ENCODE data around the gene SMARCC2. TPM values are rescaled to one million over a fixed set of nuclear protein-coding genes. Genes with fewer than 3 reads are reported as not detected.

Gene SMARCC2
- total RNA-seq, 4 donors from 2014 or later, result 34.1 to 56.9 (median 49.4) TPM

DNA sequence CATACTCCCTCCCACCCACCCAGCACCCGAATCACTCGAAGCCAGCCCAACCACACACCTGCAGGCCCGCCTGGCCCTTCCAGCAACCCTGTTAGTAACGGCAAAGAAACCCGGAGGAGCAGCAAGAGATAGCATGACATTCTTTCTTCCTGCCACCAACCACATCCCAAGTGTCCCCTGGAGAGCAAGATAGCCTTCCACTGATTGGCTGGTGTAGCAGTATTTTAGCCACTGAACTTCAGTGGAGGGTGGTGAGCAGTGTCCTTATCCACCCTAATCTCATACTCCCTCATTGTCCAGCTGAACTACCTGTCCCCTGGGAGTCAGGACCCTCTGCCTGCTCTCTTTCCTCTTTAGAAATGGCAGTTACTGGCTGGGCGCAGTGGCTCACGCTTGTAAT lies 39.8 kb upstream of the SMARCC2 start:
- intact Hi-C loops (cut with DNase I; ENCODE audit: low total_unique reads) (loop anchor here (10.0 kb wide), 1 partner anchor 236 kb away; the partner anchor contains the start of gene SPRYD4), in situ Hi-C loops (cut with MboI; ENCODE audit: low sequenced_read_pairs in 4 of 4) (loop anchor here in 2 of 4 donors (5.0 to 10.0 kb wide), 2 partner anchors 37 to 114 kb away; partner anchors contain the start of genes RPL41 (in 1 of the 2) and ZC3H10 (in 1 of the 2))
- no peak for TF ChIP-seq POLR2A (IDR thresholded peaks at IDR 0.05)
- TF ChIP-seq, protein P1, sequence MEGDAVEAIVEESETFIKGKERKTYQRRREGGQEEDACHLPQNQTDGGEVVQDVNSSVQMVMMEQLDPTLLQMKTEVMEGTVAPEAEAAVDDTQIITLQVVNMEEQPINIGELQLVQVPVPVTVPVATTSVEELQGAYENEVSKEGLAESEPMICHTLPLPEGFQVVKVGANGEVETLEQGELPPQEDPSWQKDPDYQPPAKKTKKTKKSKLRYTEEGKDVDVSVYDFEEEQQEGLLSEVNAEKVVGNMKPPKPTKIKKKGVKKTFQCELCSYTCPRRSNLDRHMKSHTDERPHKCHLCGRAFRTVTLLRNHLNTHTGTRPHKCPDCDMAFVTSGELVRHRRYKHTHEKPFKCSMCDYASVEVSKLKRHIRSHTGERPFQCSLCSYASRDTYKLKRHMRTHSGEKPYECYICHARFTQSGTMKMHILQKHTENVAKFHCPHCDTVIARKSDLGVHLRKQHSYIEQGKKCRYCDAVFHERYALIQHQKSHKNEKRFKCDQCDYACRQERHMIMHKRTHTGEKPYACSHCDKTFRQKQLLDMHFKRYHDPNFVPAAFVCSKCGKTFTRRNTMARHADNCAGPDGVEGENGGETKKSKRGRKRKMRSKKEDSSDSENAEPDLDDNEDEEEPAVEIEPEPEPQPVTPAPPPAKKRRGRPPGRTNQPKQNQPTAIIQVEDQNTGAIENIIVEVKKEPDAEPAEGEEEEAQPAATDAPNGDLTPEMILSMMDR (IDR thresholded peaks at IDR 0.05 in 4 of 5, conservative IDR thresholded peaks at IDR 0.05 in 1 of 5), result no peak

DNA sequence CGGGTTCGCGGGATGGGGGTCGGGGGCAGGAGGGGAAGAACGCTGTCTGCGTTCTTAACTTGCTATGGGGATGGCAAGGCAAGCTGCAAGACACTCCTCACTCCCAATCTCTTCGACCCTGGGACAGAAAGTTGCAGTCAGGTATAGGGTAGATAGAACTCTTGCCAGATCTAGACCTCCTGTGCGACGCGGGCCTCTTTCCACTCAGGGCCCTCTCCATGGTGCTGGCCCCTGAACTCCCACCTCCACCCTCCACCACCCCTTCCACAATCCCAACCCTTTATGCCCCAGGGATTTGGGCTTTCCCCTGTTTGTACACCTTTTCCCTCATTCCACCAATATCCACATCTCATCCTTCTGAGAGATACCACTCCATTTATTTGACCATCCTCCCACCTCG lies 35.7 kb upstream of the SMARCC2 start:
- Histone ChIP-seq H3K27me3 (no peaks in the 10 kb centered on the region), H3K9me3 (no peaks in the 10 kb centered on the region), H3K4me3 (peak overlapping the region; percentile 63 to 85 (median 79)), H3K4me1 (peaks cover 34 to 40% of the 10 kb centered on the region in 2 donors), H3K36me3 (peaks cover 0 to 13% of the 10 kb centered on the region in 2 donors), H3K27ac (peak overlapping the region; percentile 96 to 100 (median 98))
- no peak for DNase-seq
- intact Hi-C loops (cut with DNase I; ENCODE audit: low total_unique reads), result loop anchor here (1.0 to 10.0 kb wide), 6 partner anchors 32 to 508 kb away; partner anchors contain the start of genes BLOC1S1, SPRYD4 and ZC3H10
- in situ Hi-C loops (cut with MboI; ENCODE audit: low sequenced_read_pairs in 4 of 4), result loop anchor here in 2 of 4 donors (5.0 to 10.0 kb wide), 2 partner anchors 33 to 110 kb away; partner anchors contain the start of genes RPL41 (in 1 of the 2) and ZC3H10 (in 1 of the 2)
- ATAC-seq, result no peak
- TF ChIP-seq, protein P1 (IDR thresholded peaks at IDR 0.05 in 4 of 5, conservative IDR thresholded peaks at IDR 0.05 in 1 of 5), result no peak
- no peak for TF ChIP-seq POLR2A (IDR thresholded peaks at IDR 0.05)

More for the DNA sequence above, 39.8 kb upstream of the SMARCC2 start:
- no peaks in the 10 kb centered on the region for H3K27me3 ChIP-seq
- H3K4me1 ChIP-seq, result peaks cover 10 to 11% of the 10 kb centered on the region in 2 donors
- no peak overlapping the region for H3K27ac ChIP-seq
- DNase-seq (no peak), ATAC-seq (no peak)
- H3K9me3 ChIP-seq, result no peaks in the 10 kb centered on the region
- peaks cover 0 to 13% of the 10 kb centered on the region in 2 donors for H3K36me3 ChIP-seq
- no peak overlapping the region for H3K4me3 ChIP-seq

GRCh38 chr12:56224102-56224701 lies 34.9 kb upstream of the SMARCC2 start, which contains the start of gene NABP2:
NABP2 (plus strand) TSS chr12:56224342; CDS start chr12:56224857, 515 bp downstream.
- Histone ChIP-seq H3K4me1 (peaks cover 34 to 45% of the 10 kb centered on the region in 2 donors), H3K27me3 (no peaks in the 10 kb centered on the region), H3K27ac (peak within 1 kb of the TSS; percentile 96 to 100 (median 98)), H3K36me3 (peaks cover 0 to 11% of the 10 kb centered on the region in 2 donors), H3K9me3 (no peaks in the 10 kb centered on the region), H3K4me3 (peak within 1 kb of the TSS; percentile 63 to 85 (median 79))
- intact Hi-C loops (cut with DNase I; ENCODE audit: low total_unique reads), result loop anchor here (1.0 to 10.0 kb wide), 6 partner anchors 31 to 507 kb away; partner anchors contain the start of genes BLOC1S1, SPRYD4 and ZC3H10
- TF ChIP-seq, protein P1 (IDR thresholded peaks at IDR 0.05 in 4 of 5, conservative IDR thresholded peaks at IDR 0.05 in 1 of 5), result peak; percentile 94 to 96 (median 95)
- TF ChIP-seq POLR2A (IDR thresholded peaks at IDR 0.05), result peak in 1 of 2 donors; percentile 25
- in situ Hi-C loops (cut with MboI; ENCODE audit: low sequenced_read_pairs in 4 of 4), result loop anchor here in 1 of 4 donors (10.0 kb wide), 1 partner anchor 109 kb away; the partner anchor contains the start of genes RPL41 and ZC3H10
- peak; percentile 79 to 84 for ATAC-seq
- peak; percentile 97 to 99 for DNase-seq

DNA sequence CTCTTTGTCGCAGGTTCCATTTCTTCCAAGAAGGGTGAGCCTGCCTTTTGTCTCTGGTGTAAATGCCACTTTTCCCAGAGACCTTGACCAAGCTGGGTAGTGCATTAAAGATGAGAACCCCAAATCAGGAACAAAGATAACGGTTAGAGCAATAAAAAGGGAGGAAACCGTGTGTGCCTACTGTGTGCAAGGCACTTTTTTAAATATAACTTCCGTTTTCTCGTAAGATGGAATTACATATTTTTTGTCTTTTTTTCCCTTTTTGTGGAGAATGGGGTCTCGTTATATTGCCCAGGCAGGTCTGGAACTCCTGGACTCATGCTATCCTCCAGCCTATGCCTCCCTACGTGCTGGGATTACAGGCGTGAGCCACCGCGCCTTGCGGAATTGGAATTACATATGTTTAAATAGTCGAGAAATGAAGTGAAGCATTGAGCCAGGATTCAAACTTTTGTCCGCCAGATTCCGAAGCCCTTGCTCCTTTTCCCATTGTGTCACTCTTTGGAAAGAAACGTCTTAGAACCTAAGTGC lies 34.4 kb upstream of the SMARCC2 start:
- no peak for TF ChIP-seq POLR2A (IDR thresholded peaks at IDR 0.05)
- TF ChIP-seq, protein P1 (IDR thresholded peaks at IDR 0.05 in 4 of 5, conservative IDR thresholded peaks at IDR 0.05 in 1 of 5), result no peak
- in situ Hi-C loops (cut with MboI; ENCODE audit: low sequenced_read_pairs in 4 of 4) (loop anchor here in 1 of 4 donors (10.0 kb wide), 1 partner anchor 109 kb away; the partner anchor contains the start of genes RPL41 and ZC3H10), intact Hi-C loops (cut with DNase I; ENCODE audit: low total_unique reads) (loop anchor here (1.0 to 10.0 kb wide), 8 partner anchors 30 to 506 kb away; partner anchors contain the start of genes BLOC1S1, CS, MYL6 and SPRYD4)
- Histone ChIP-seq H3K36me3 (peaks cover 0 to 6% of the 10 kb centered on the region in 2 donors), H3K4me1 (peaks cover 34 to 45% of the 10 kb centered on the region in 2 donors), H3K27ac (peak overlapping the region; percentile 96 to 100 (median 98)), H3K9me3 (no peaks in the 10 kb centered on the region), H3K4me3 (peak overlapping the region; percentile 15 to 85 (median 62)), H3K27me3 (no peaks in the 10 kb centered on the region)
- ATAC-seq (no peak), DNase-seq (no peak)
